ENCODE data around the gene CNOT6.
"Not testable (repeated sequence)": the region's sequence is repeated elsewhere in the genome, so short reads cannot be mapped to it uniquely, and the experiment has no call there.

CNOT6 gene

DNA sequence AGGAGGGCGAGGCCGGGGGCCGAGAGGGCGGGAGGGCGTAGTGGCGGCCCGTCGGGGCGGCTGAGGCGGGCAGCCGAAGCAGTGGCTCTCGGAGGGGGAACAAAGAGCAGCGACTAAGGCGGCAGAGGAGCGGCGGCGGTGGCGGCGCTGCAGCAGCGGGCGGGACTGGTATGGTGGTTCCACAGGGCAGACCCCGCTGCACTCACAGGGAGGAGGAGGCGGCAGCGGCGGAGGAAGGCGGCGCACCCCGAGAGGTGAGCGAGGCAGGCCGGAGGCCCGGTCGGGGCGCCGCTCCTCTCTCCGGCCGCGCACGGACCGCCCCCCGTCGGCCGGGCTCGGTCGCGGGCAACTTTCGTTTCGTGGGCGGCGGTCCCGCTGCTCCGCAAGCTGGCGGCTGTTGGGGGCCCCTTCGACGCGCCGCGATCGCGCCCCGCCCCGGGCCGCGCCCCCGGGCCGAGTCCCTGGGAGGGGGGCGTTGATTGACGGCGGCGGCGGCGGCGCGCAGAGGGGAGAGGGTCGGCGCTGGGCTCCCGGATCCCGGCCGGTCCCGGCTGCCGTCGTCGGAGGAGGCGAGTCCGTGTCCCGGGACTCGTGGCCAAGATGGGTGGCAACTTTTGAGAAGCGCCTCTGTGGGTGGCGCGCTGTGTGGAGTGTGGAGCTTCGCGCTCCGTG lies 467 bp downstream of the CNOT6 start:
- TF ChIP-seq, protein P1, sequence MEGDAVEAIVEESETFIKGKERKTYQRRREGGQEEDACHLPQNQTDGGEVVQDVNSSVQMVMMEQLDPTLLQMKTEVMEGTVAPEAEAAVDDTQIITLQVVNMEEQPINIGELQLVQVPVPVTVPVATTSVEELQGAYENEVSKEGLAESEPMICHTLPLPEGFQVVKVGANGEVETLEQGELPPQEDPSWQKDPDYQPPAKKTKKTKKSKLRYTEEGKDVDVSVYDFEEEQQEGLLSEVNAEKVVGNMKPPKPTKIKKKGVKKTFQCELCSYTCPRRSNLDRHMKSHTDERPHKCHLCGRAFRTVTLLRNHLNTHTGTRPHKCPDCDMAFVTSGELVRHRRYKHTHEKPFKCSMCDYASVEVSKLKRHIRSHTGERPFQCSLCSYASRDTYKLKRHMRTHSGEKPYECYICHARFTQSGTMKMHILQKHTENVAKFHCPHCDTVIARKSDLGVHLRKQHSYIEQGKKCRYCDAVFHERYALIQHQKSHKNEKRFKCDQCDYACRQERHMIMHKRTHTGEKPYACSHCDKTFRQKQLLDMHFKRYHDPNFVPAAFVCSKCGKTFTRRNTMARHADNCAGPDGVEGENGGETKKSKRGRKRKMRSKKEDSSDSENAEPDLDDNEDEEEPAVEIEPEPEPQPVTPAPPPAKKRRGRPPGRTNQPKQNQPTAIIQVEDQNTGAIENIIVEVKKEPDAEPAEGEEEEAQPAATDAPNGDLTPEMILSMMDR (IDR thresholded peaks at IDR 0.05): 0 out of 2 replicates have a peak, but pooled peaks have one; percentile 10
- no peak for TF ChIP-seq ZFX (IDR thresholded peaks at IDR 0.05; ENCODE audit: borderline replicate concordance)
- H3K27ac ChIP-seq: peak overlapping the region; percentile 83

DNA sequence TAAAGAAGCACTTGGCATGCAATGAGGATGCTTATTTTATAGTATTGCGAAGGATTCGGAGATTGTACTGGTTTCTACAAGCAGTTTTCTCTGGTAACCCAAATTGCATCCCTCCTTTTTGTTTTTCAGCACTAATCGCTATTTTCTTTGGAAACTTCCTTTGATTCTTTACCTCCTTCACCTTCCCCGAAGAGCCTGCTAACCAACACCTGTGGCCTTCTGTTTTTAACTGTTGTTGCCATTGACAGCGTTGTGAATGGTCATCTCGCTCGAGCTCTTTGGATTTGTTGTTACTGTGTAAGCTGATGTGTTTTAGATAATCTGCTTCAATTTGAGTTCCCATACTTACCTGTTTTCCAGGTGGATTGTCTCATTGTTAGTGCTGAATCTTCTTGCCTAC lies 1.1 kb downstream of the CNOT6 start:
- H3K27ac ChIP-seq: peak overlapping the region; percentile 83

DNA sequence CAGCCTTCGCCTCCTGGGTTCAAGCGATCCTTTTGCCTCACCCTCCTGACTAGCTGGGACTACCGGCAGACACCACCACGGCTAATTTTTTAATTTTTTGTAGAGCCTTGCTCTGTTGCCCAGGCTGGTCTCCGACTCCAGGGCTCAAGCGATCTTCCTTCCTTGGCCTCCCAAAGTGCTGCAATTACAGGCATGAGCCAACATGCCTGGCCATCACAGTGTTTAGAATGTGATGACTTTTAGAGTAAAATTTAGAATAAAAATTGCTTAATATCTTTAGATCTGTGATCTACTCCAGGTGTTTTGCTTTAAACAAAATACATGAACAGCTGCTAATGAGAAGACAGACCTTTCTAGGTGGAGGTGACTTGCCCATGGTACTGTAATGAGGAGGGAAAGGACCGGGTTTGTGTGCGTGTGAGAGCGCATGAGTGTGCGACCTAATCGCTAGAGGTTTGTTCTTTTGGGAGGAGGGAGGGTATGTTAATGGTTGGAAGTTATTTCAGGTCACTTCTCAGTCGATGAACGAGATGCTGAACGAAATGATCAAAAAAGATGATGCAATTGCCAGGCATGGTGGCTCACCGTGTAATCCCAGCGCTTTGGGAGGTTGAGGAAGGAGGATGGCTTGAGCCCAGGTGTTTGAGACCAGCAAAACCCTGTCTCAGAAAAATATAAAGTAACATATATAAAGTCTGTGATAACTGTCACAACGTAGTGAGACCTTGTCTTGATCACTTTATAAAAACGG lies 2.0 kb downstream of the CNOT6 start:
- no peak overlapping the region for H3K27ac ChIP-seq
- TF ChIP-seq, protein P1 (IDR thresholded peaks at IDR 0.05): no peak
- no peak for TF ChIP-seq ZFX (IDR thresholded peaks at IDR 0.05; ENCODE audit: borderline replicate concordance)

More for the DNA sequence above, 1.1 kb downstream of the CNOT6 start:
- TF ChIP-seq, protein P1 (IDR thresholded peaks at IDR 0.05): no peak
- no peak for TF ChIP-seq ZFX (IDR thresholded peaks at IDR 0.05; ENCODE audit: borderline replicate concordance)

DNA sequence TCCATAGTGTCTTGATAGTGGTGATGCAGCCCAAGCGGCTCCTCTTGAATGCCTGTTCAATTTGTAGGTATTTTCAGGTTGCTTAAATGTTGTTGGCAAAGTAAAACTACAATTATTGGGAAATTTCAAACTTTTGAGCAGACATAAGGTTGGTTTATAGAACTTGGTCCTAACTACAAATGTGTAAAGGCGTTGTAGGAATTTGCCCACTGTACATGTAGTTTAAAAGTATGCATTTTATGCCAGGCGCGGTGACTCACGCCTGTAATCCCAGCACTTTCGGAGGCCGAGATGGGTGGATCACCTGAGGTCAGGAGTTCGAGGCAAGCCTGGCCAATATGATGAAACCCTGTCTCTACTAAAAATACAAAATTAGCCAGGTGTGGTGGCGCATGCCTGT lies 2.6 kb downstream of the CNOT6 start:
- H3K27ac ChIP-seq: not testable (repeated sequence)

DNA sequence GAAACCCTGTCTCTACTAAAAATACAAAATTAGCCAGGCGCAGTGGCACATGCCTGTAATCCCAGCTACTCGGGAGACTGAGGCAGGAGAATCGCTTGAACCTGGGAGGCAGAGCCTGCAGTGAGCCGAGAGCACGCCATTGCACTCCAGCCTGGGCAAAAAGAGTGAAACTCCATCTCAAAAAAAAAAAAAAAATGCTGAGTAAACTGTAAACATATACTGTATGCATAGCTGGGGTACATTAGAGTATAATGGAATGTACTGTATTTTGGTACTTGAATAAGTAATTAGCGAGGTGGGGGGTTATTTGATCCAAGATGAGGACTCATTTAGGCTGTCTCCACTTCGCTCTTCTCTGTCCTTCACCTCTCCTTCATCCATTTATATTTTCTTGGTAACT lies 3.7 kb downstream of the CNOT6 start:
- not testable (repeated sequence) for H3K27ac ChIP-seq

DNA sequence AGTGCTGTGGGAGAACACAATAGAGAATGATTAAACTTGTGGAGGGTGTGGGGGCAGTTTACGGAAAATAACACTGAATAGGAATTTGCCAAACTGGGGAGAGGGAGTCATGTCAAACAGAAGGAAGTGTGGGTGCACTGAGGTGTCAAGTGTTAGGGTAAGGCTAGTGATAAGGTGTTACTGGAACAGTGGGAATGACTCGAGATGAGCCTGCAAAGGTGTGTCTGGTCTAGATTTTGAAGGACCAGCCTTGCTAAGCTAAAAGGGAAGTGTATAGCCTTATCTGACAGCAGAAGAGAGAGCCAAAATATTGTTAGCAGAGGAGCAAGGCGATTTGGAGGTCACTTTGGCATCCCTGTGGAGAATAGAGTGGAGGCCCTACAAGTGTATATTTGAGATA lies 4.2 kb downstream of the CNOT6 start:
- no peak for TF ChIP-seq ZFX (IDR thresholded peaks at IDR 0.05; ENCODE audit: borderline replicate concordance)
- TF ChIP-seq, protein P1 (IDR thresholded peaks at IDR 0.05): no peak
- H3K27ac ChIP-seq: no peak overlapping the region

DNA sequence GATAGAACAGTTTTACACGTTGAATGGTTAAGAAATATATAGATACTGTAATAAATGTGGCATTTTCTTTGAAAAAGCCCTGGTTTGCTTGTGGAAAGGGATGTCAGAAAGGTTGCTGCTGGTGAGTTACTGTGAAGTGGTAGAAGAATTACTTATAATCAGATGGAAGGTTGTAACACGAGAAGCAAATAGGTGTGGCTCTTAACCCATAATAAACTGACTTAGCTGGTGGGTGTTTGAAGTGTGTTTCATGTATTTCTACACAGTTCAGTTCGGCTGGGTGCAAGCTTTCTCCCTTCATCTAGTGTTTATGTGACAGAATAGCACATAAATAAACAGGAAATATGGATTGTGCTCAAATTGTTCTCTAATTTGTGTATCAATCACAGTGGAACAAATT lies 5.5 kb downstream of the CNOT6 start:
- H3K27ac ChIP-seq: no peak overlapping the region
- TF ChIP-seq ZFX (IDR thresholded peaks at IDR 0.05; ENCODE audit: borderline replicate concordance): no peak
- TF ChIP-seq, protein P1 (IDR thresholded peaks at IDR 0.05): no peak

DNA sequence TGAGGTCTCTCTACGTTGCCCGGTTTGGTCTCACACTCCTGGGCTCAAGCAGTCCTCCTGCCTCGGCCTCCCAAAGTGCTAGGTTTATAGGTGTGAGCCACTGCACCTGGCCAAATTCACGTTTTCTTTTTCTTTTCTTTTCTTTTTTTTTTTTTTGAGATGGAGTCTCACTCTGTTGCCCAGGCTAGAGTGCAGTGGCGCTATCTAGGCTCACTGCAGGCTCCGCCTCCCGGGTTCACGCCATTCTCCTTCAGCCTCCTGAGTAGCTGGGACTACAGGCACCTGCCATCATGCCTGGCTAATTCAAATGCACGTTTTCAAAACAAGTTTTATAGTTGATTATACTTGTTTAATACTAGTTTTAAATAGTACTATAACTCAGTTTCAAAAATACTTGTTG lies 6.1 kb downstream of the CNOT6 start:
- H3K27ac ChIP-seq: not testable (repeated sequence)
- TF ChIP-seq, protein P1 (IDR thresholded peaks at IDR 0.05): peak; percentile 34
